ENCODE results near the gene HEXA.

Gene HEXA

DNA sequence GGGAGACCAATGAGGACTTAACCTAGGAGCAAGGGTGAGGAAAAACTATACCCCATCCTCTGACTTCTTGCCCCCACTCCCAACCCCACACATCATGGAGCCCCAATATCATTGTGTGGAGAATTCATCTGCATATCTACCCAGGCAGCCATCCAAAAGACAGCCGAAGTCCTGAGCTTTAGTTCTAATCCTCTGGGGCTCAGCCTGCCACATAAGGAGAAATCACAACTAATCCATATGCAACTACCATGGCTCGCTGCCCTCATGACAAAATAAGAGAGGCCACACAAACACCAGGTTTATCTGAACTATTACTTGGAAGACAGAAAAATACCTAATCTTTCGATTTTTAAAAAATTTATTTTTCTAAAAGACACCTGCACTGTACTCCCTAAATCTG, 17.7 kb downstream of the HEXA start:
- H3K4me3 Mint-ChIP-seq, result no peak overlapping the region
- H3K9me3 Mint-ChIP-seq, result no peaks in the 10 kb centered on the region
- no peaks in the 10 kb centered on the region for H3K4me1 Mint-ChIP-seq
- TF ChIP-seq, protein P1, sequence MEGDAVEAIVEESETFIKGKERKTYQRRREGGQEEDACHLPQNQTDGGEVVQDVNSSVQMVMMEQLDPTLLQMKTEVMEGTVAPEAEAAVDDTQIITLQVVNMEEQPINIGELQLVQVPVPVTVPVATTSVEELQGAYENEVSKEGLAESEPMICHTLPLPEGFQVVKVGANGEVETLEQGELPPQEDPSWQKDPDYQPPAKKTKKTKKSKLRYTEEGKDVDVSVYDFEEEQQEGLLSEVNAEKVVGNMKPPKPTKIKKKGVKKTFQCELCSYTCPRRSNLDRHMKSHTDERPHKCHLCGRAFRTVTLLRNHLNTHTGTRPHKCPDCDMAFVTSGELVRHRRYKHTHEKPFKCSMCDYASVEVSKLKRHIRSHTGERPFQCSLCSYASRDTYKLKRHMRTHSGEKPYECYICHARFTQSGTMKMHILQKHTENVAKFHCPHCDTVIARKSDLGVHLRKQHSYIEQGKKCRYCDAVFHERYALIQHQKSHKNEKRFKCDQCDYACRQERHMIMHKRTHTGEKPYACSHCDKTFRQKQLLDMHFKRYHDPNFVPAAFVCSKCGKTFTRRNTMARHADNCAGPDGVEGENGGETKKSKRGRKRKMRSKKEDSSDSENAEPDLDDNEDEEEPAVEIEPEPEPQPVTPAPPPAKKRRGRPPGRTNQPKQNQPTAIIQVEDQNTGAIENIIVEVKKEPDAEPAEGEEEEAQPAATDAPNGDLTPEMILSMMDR (IDR thresholded peaks at IDR 0.05; ENCODE audit: unreplicated experiment in 3 of 3), result no peak
- peaks cover 12% of the 10 kb centered on the region for H3K36me3 Mint-ChIP-seq (ENCODE audit: low read depth)
- no peaks in the 10 kb centered on the region for H3K27me3 Mint-ChIP-seq (ENCODE audit: low read depth)
- H3K27ac Mint-ChIP-seq, result no peak overlapping the region

DNA sequence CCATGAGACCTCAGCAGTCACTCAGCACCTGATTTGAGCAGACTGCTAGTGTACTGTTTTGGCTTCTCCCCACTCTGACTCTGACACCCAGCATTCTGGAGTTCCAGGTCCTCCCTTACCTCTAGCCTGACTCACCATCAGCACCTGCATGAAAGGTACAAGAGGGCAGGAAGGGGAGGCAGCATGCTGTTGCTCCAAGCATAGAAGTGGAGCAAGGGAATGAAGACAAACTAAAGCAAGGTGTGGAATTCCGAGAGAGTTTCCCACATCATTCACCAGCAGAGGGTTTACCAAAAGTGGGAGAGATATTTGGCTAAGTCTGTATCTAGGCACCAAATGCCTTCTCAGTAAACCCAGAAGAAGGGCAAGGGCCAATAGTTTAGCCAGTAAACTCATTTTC, 21.3 kb downstream of the HEXA start:
- Mint-ChIP-seq H3K27ac (no peak overlapping the region), H3K4me1 (no peaks in the 10 kb centered on the region), H3K27me3 (ENCODE audit: low read depth) (no peaks in the 10 kb centered on the region), H3K4me3 (no peak overlapping the region), H3K36me3 (ENCODE audit: low read depth) (peaks cover 31% of the 10 kb centered on the region), H3K9me3 (no peaks in the 10 kb centered on the region)
- TF ChIP-seq, protein P1 (IDR thresholded peaks at IDR 0.05; ENCODE audit: unreplicated experiment in 3 of 3), result no peak

DNA sequence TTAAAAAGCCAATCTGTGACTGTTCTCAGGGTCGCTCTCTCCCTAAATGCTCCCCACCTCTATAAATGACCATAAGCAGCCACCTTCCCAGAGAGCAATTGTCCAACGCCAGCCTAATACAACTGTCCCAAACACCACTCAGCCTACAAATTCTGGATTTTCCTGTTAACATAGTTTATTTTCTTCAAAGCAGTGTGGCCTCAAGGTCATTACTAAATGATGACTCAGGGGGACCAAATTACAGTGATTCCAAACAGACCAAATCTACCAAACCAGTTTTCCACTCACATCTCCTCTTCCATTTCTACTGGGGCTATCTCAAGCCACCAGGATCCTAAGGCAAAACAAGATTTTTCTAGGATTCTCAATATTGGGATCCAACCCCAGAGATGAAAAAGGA, 22.5 kb downstream of the HEXA start:
- no peaks in the 10 kb centered on the region for H3K27me3 Mint-ChIP-seq (ENCODE audit: low read depth)
- no peak overlapping the region for H3K27ac Mint-ChIP-seq
- no peaks in the 10 kb centered on the region for H3K4me1 Mint-ChIP-seq
- H3K9me3 Mint-ChIP-seq, result no peaks in the 10 kb centered on the region
- H3K4me3 Mint-ChIP-seq, result no peak overlapping the region
- TF ChIP-seq, protein P1 (IDR thresholded peaks at IDR 0.05; ENCODE audit: unreplicated experiment in 3 of 3), result no peak
- peaks cover 43% of the 10 kb centered on the region for H3K36me3 Mint-ChIP-seq (ENCODE audit: low read depth)

DNA sequence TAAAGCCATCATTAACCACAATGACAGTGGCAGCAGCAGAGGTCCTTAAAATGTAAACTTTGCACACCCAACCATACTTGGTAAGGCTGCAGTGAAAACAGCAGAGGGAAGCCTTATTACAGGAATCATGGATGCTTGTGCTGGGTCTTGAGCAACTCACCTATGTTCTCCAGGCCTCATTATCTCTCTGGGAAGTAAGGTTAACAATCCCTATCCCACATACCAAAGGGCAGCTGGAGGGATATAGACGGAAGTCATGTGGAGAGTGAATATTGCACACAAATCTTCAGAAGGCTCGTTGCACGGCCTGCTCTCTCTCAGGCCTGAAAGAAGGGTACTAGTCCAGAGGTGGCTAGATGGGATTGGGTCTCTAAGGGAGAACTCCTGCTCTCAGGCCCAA, 30.0 kb downstream of the HEXA start:
- H3K27ac Mint-ChIP-seq, result no peak overlapping the region

DNA sequence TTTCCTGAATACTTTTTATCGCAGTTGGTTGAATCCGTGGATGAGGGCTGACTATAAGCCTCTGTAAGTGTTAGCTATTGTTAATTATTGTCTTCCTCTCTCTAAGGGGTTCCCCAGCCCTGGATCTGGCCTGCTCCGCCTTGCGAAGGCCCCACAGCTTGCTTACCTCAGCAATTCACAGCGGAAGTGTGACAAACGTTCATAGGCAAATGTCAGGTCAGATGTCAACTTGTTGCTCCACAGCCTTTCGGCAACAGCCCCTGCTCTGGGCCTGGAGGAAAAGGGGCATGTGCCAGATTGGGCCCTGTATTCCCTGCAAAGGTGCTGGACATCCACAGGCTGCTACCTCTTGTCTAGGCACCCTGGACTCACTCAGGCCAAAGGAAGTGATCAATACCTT, 30.5 kb downstream of the HEXA start:
- no peaks in the 10 kb centered on the region for H3K9me3 Mint-ChIP-seq
- no peak overlapping the region for H3K27ac Mint-ChIP-seq
- no peaks in the 10 kb centered on the region for H3K27me3 Mint-ChIP-seq (ENCODE audit: low read depth)
- no peaks in the 10 kb centered on the region for H3K4me1 Mint-ChIP-seq
- peaks cover 35% of the 10 kb centered on the region for H3K36me3 Mint-ChIP-seq (ENCODE audit: low read depth)
- no peak overlapping the region for H3K4me3 Mint-ChIP-seq
- TF ChIP-seq, protein P1 (IDR thresholded peaks at IDR 0.05; ENCODE audit: unreplicated experiment in 3 of 3), result no peak

More for the DNA sequence above, 30.0 kb downstream of the HEXA start:
- TF ChIP-seq, protein P1 (IDR thresholded peaks at IDR 0.05; ENCODE audit: unreplicated experiment in 3 of 3), result no peak
- H3K4me1 Mint-ChIP-seq, result no peaks in the 10 kb centered on the region
- H3K4me3 Mint-ChIP-seq, result no peak overlapping the region
- peaks cover 38% of the 10 kb centered on the region for H3K36me3 Mint-ChIP-seq (ENCODE audit: low read depth)
- no peaks in the 10 kb centered on the region for H3K9me3 Mint-ChIP-seq
- no peaks in the 10 kb centered on the region for H3K27me3 Mint-ChIP-seq (ENCODE audit: low read depth)

DNA sequence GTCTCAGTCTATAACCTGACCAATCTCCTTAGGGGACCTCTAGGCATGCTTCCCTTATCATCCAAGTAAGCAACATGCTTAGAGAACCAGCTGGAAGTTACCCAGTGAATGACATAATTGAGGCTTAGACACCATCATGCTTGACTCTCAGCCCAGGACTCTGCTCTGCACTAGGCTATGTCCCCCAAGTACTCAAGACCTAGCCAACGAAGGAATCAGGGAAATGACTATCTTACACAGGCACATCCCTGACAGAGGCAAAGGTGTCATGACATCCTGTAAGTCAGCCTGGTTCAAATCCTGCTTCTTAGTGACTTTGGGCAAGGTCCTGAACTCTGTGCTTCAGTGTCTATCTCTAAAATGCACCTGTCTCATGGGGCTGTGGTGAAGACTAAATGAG, 31.2 kb downstream of the HEXA start:
- Mint-ChIP-seq H3K4me3 (no peak overlapping the region), H3K4me1 (peaks cover 6% of the 10 kb centered on the region), H3K36me3 (ENCODE audit: low read depth) (peaks cover 36% of the 10 kb centered on the region), H3K9me3 (no peaks in the 10 kb centered on the region), H3K27me3 (ENCODE audit: low read depth) (no peaks in the 10 kb centered on the region), H3K27ac (no peak overlapping the region)
- TF ChIP-seq, protein P1 (IDR thresholded peaks at IDR 0.05; ENCODE audit: unreplicated experiment in 3 of 3), result no peak

All from nephron (organoid).